ENCODE measurements around the gene PPIP5K2. TPM values are rescaled to one million over a fixed set of nuclear protein-coding genes. Genes with fewer than 3 reads are reported as not detected.

Gene PPIP5K2
- total and polyA plus RNA-seq, 2 of the 8 experiments (the other 6 are each of a cell fraction or from before 2014, with no cell fraction given): 14.8 to 46.6 TPM

DNA sequence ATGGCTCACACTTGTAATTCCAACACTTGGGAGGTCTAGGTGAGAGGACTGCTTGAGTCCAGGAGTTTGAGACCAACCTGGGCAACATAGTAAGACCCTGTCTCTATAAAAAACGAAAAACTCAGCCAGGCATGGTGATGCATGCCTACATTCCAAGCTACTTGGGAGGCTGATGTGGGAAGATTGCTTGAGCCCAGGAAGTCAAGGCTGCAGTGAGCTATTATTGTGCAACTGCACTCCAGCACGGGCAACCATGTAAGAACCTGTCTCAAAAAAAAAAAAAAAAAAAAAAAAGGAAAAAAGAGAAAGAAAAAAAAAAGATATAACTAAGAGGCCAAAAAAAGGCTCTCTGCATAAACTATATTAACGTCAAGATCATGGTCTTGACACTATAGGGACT lies 27.4 kb upstream of the PPIP5K2 start:
- Histone ChIP-seq H3K79me1 (ENCODE audit: low read depth, low read length) (no peaks in the 10 kb centered on the region), H2BK120ac (replicated peaks; ENCODE audit: low read depth, low read length) (no peak overlapping the region), H3K4ac (replicated peaks; ENCODE audit: insufficient read length, low read depth, low read length) (no peak overlapping the region), H3K4me1 (replicated peaks in 1 of 4; ENCODE audit: control insufficient read depth in 3 of 4, insufficient read depth in 4 of 4, low read length in 3 of 4) (no peaks in the 10 kb centered on the region), H2AK5ac (ENCODE audit: low read depth, low read length) (no peak overlapping the region), H2BK5ac (ENCODE audit: low read depth, low read length) (no peak overlapping the region), H3K56ac (replicated peaks; ENCODE audit: insufficient read length, low read depth, low read length) (no peak overlapping the region), H3K23me2 (ENCODE audit: low read depth, low read length) (no peaks in the 10 kb centered on the region), H2AFZ (ENCODE audit: low read length) (no peak overlapping the region), H4K8ac (ENCODE audit: extremely low read depth, insufficient read depth, low read length) (no peak overlapping the region), H3K27me3 (replicated peaks in 1 of 4; ENCODE audit: control insufficient read depth in 3 of 4, extremely low read depth in 1 of 4, insufficient read depth in 3 of 4, low read length in 3 of 4) (no peaks in the 10 kb centered on the region), H3K36me3 (ENCODE audit: control insufficient read depth in 2 of 4, insufficient read depth in 4 of 4, low read length in 3 of 4) (peaks cover 0 to 6% (median 0%) of the 10 kb centered on the region in 4 experiments; a peak in 1 of 8 replicates), H2BK12ac (ENCODE audit: low read depth, low read length) (no peak overlapping the region), H3K23ac (ENCODE audit: insufficient read length) (no peak overlapping the region), H3K27ac (ENCODE audit: low read depth, low read length) (no peak overlapping the region), H3K14ac (ENCODE audit: insufficient read length) (no peak overlapping the region), H3K4me2 (ENCODE audit: insufficient read depth in 1 of 2, low read depth in 2 of 2, low read length in 2 of 2) (no peak overlapping the region), H4K20me1 (replicated peaks in 1 of 2; ENCODE audit: control insufficient read depth in 1 of 2, insufficient read depth in 2 of 2, low read length in 2 of 2) (no peaks in the 10 kb centered on the region), H2BK15ac (ENCODE audit: low read length) (no peak overlapping the region), H3K9ac (replicated peaks in 1 of 4; ENCODE audit: extremely low read depth in 1 of 4, low read depth in 3 of 4, low read length in 3 of 4) (no peak overlapping the region), H3K79me2 (ENCODE audit: control insufficient read depth in 1 of 2, insufficient read depth in 2 of 2, low read length in 2 of 2) (no peaks in the 10 kb centered on the region), H3K9me3 (ENCODE audit: insufficient read depth in 2 of 2, low read depth in 1 of 2, low read length in 1 of 2) (no peaks in the 10 kb centered on the region), H3K4me3 (ENCODE audit: extremely low read depth in 1 of 4, insufficient read depth in 2 of 4, low read depth in 3 of 4, low read length in 4 of 4) (no peak overlapping the region), H2BK20ac (ENCODE audit: low read length) (no peak overlapping the region), H4K5ac (ENCODE audit: insufficient read length, low read depth, low read length) (no peak overlapping the region), H4K91ac (replicated peaks; ENCODE audit: insufficient read length, low read length) (no peak overlapping the region), H3K18ac (ENCODE audit: extremely low read depth, low read length) (no peak overlapping the region)
- no peak for DNase-seq (ENCODE audit: low read depth in 1 of 2, low spot score in 2 of 2)
- ChIA-PET CTCF (ENCODE audit: partially characterized antibody) (no interaction called here), POLR2A (ENCODE audit: partially characterized antibody) (no interaction called here)
- no peak for FAIRE-seq
- WGBS, 2 experiments (ENCODE audit: extremely low coverage in 1 of 2, insufficient coverage in 1 of 2, insufficient read length in 1 of 2, insufficient replicate concordance in 2 of 2, low coverage in 1 of 2, low lambda C conversion rate in 2 of 2, missing lambda C conversion rate in 1 of 2): 88% methylated on average over 3 of the region's 3 CpGs; no CpG with 5 or more reads in 1 of the 2 experiments
- TF ChIP-seq HDAC2 (IDR thresholded peaks at IDR 0.05; ENCODE audit: borderline replicate concordance in 1 of 2, low read depth in 2 of 2, low read length in 2 of 2) (no peak), TBP (IDR thresholded peaks at IDR 0.05; ENCODE audit: low read depth, low read length) (no peak), KDM5A (IDR thresholded peaks at IDR 0.05; ENCODE audit: low read length) (no peak), FOSL1 (IDR thresholded peaks at IDR 0.05; ENCODE audit: insufficient read depth, low read depth, low read length) (no peak), RAD21 (IDR thresholded peaks at IDR 0.05 in 1 of 2, conservative IDR thresholded peaks at IDR 0.05 in 1 of 2; ENCODE audit: low read depth in 2 of 2, low read length in 2 of 2) (no peak), RFX5 (IDR thresholded peaks at IDR 0.05; ENCODE audit: borderline replicate concordance, low read depth, low read length) (no peak), PHF8 (conservative IDR thresholded peaks at IDR 0.05; ENCODE audit: low read depth, low read length) (no peak), EP300 (IDR thresholded peaks at IDR 0.05; ENCODE audit: borderline replicate concordance in 1 of 2, low read depth in 2 of 2, low read length in 2 of 2) (no peak), SRF (IDR thresholded peaks at IDR 0.05; ENCODE audit: low read depth, low read length) (no peak), CHD2 (IDR thresholded peaks at IDR 0.05; ENCODE audit: low read length) (no peak), SIN3A (conservative IDR thresholded peaks at IDR 0.05 in 1 of 2, IDR thresholded peaks at IDR 0.05 in 1 of 2; ENCODE audit: low read depth in 1 of 2, low read length in 2 of 2) (no peak), SUZ12 (IDR thresholded peaks at IDR 0.05; ENCODE audit: low read length) (no peak), SP4 (IDR thresholded peaks at IDR 0.05; ENCODE audit: low read length) (no peak), KDM4A (IDR thresholded peaks at IDR 0.05; ENCODE audit: low read depth, low read length, severe bottlenecking) (no peak)

Data from H1 (cell line).